ENCODE measurements around the gene SETD5. TPM values are rescaled to one million over a fixed set of nuclear protein-coding genes. Genes with fewer than 3 reads are reported as not detected.

Gene SETD5
- total and polyA plus RNA-seq, 2 of the 8 experiments (the other 6 are each of a cell fraction or from before 2014, with no cell fraction given), result 108 to 234 TPM

GRCh38 chr3:9485248-9485647, 87.8 kb downstream of the SETD5 start:
- Histone ChIP-seq H3K27me3 (replicated peaks in 1 of 4; ENCODE audit: control insufficient read depth in 3 of 4, extremely low read depth in 1 of 4, insufficient read depth in 3 of 4, low read length in 3 of 4) (no peaks in the 10 kb centered on the region), H2BK120ac (replicated peaks; ENCODE audit: low read depth, low read length) (no peak overlapping the region), H3K4me2 (ENCODE audit: insufficient read depth in 1 of 2, low read depth in 2 of 2, low read length in 2 of 2) (no peak overlapping the region), H2BK12ac (ENCODE audit: low read depth, low read length) (no peak overlapping the region), H3K9ac (replicated peaks in 1 of 4; ENCODE audit: extremely low read depth in 1 of 4, low read depth in 3 of 4, low read length in 3 of 4) (no peak overlapping the region), H2BK20ac (ENCODE audit: low read length) (no peak overlapping the region), H3K4ac (replicated peaks; ENCODE audit: insufficient read length, low read depth, low read length) (no peak overlapping the region), H3K79me1 (ENCODE audit: low read depth, low read length) (no peaks in the 10 kb centered on the region), H3K23ac (ENCODE audit: insufficient read length) (no peak overlapping the region), H3K56ac (replicated peaks; ENCODE audit: insufficient read length, low read depth, low read length) (no peak overlapping the region), H3K4me3 (ENCODE audit: extremely low read depth in 1 of 4, insufficient read depth in 2 of 4, low read depth in 3 of 4, low read length in 4 of 4) (no peak overlapping the region), H3K18ac (ENCODE audit: extremely low read depth, low read length) (no peak overlapping the region), H3K4me1 (replicated peaks in 1 of 4; ENCODE audit: control insufficient read depth in 3 of 4, insufficient read depth in 4 of 4, low read length in 3 of 4) (no peaks in the 10 kb centered on the region), H2BK5ac (ENCODE audit: low read depth, low read length) (no peak overlapping the region), H4K91ac (replicated peaks; ENCODE audit: insufficient read length, low read length) (no peak overlapping the region), H4K8ac (ENCODE audit: extremely low read depth, insufficient read depth, low read length) (no peak overlapping the region), H3K14ac (ENCODE audit: insufficient read length) (no peak overlapping the region), H3K79me2 (ENCODE audit: control insufficient read depth in 1 of 2, insufficient read depth in 2 of 2, low read length in 2 of 2) (no peaks in the 10 kb centered on the region), H3K9me3 (ENCODE audit: insufficient read depth in 2 of 2, low read depth in 1 of 2, low read length in 1 of 2) (peaks cover 0 to 4% of the 10 kb centered on the region in 2 experiments; a peak in 1 of 4 replicates), H2AK5ac (ENCODE audit: low read depth, low read length) (no peak overlapping the region), H3K36me3 (ENCODE audit: control insufficient read depth in 2 of 4, insufficient read depth in 4 of 4, low read length in 3 of 4) (peaks cover 0 to 12% (median 9%) of the 10 kb centered on the region in 4 experiments; a peak in 6 of 8 replicates), H2BK15ac (ENCODE audit: low read length) (no peak overlapping the region), H3K23me2 (ENCODE audit: low read depth, low read length) (no peaks in the 10 kb centered on the region), H2AFZ (ENCODE audit: low read length) (no peak overlapping the region), H3K27ac (ENCODE audit: low read depth, low read length) (no peak overlapping the region), H4K20me1 (replicated peaks in 1 of 2; ENCODE audit: control insufficient read depth in 1 of 2, insufficient read depth in 2 of 2, low read length in 2 of 2) (no peaks in the 10 kb centered on the region), H4K5ac (ENCODE audit: insufficient read length, low read depth, low read length) (no peak overlapping the region)
- CTCF ChIA-PET (ENCODE audit: partially characterized antibody), result interaction anchor here (1.0 to 1.4 kb wide), 2 partner anchors 16 to 242 kb away, joined by 3 to 4 read pairs; no protein-coding TSS in a partner anchor
- 94% methylated on average over 1 of the region's 1 CpG; no CpG with 5 or more reads in 1 of the 2 experiments for WGBS, 2 experiments (ENCODE audit: extremely low coverage in 1 of 2, insufficient coverage in 1 of 2, insufficient read length in 1 of 2, insufficient replicate concordance in 2 of 2, low coverage in 1 of 2, low lambda C conversion rate in 2 of 2, missing lambda C conversion rate in 1 of 2)
- DNase-seq (ENCODE audit: low read depth in 1 of 2, low spot score in 2 of 2) (no peak), FAIRE-seq (no peak)
- TF ChIP-seq CREB1 (IDR thresholded peaks at IDR 0.05), result no peak
- no peak for TF ChIP-seq SIN3A (conservative IDR thresholded peaks at IDR 0.05 in 1 of 2, IDR thresholded peaks at IDR 0.05 in 1 of 2; ENCODE audit: low read depth in 1 of 2, low read length in 2 of 2)
- TF ChIP-seq SIRT6 (IDR thresholded peaks at IDR 0.05; ENCODE audit: low read length), result no peak
- no peak for TF ChIP-seq SP2 (IDR thresholded peaks at IDR 0.05; ENCODE audit: low read length)
- TF ChIP-seq TAF7 (optimal IDR thresholded peaks at IDR 0.05; ENCODE audit: borderline replicate concordance, low read depth, low read length), result no peak
- POLR2A ChIA-PET (ENCODE audit: partially characterized antibody), result interaction anchor here (0.7 to 1.3 kb wide), 2 partner anchors 14 to 155 kb away, joined by 4 to 6 read pairs; no protein-coding TSS in a partner anchor

Data from H1 (cell line).